LoVo (cell line): ENCODE measurements around the gene KRTAP23-1.

Experiments
- DNase-seq: peaks from one replicate; pipeline ENCODE4 v3.0.0-alpha.2; 2016; ENCODE audit warnings: low spot score

The KRTAP23-1 gene

GRCh38 chr21:30348506-30348905 is at the start of gene KRTAP23-1:
KRTAP23-1 (minus strand) TSS chr21:30348606; CDS start chr21:30348606, 0 bp downstream.
- no peak for DNase-seq

GRCh38 chr21:30395731-30396130 is 47.3 kb upstream of the KRTAP23-1 start, which contains the start of gene KRTAP13-1:
KRTAP13-1 (plus strand) TSS chr21:30396031; CDS start chr21:30396087, 56 bp downstream.
- no peak for DNase-seq

- DNase-seq: no peak
These were observed 43.2 kb upstream of the KRTAP23-1 start for GRCh38 chr21:30391492-30392025.

- no peak for DNase-seq
These were observed 33.8 kb upstream of the KRTAP23-1 start for GRCh38 chr21:30382201-30382600.

GRCh38 chr21:30372139-30372770 is 23.8 kb upstream of the KRTAP23-1 start, which contains the start of gene KRTAP13-2:
KRTAP13-2 (minus strand) TSS chr21:30372271; CDS start chr21:30372213, 58 bp downstream.
- DNase-seq: no peak

- no peak for DNase-seq
These were observed 7.5 kb upstream of the KRTAP23-1 start for GRCh38 chr21:30355906-30356305.

- no peak for DNase-seq
These were observed 6.1 kb upstream of the KRTAP23-1 start for GRCh38 chr21:30354308-30355005.

- DNase-seq: no peak
These were observed 3.1 kb upstream of the KRTAP23-1 start for GRCh38 chr21:30351534-30351933.

GRCh38 chr21:30349572-30349971 is 1.2 kb upstream of the KRTAP23-1 start:
- DNase-seq: no peak

- DNase-seq: no peak
These were observed 3.4 kb downstream of the KRTAP23-1 start for GRCh38 chr21:30345014-30345413.

GRCh38 chr21:30340714-30341573 is 7.5 kb downstream of the KRTAP23-1 start:
- DNase-seq: peak; percentile 37

- no peak for DNase-seq
These were observed 9.7 kb downstream of the KRTAP23-1 start for GRCh38 chr21:30338717-30339116.

GRCh38 chr21:30337772-30338171 is 10.6 kb downstream of the KRTAP23-1 start:
- DNase-seq: no peak

GRCh38 chr21:30337276-30337744 is 11.1 kb downstream of the KRTAP23-1 start, which contains the start of gene KRTAP27-1:
KRTAP27-1 (minus strand) TSS chr21:30337694; CDS start chr21:30337668, 26 bp downstream.
- DNase-seq: no peak

- no peak for DNase-seq
These were observed 11.8 kb downstream of the KRTAP23-1 start for GRCh38 chr21:30336596-30336995.

GRCh38 chr21:30333736-30334135 is 14.7 kb downstream of the KRTAP23-1 start:
- no peak for DNase-seq

GRCh38 chr21:30332681-30333080 is 15.7 kb downstream of the KRTAP23-1 start:
- DNase-seq: no peak

- no peak for DNase-seq
These were observed 19.1 kb downstream of the KRTAP23-1 start for GRCh38 chr21:30329203-30329875.

GRCh38 chr21:30326390-30326789 is 22.0 kb downstream of the KRTAP23-1 start:
- DNase-seq: no peak

GRCh38 chr21:30320215-30320614 is 28.2 kb downstream of the KRTAP23-1 start, which contains the start of gene KRTAP26-1:
KRTAP26-1 (minus strand) TSS chr21:30320315; CDS start chr21:30320035, 280 bp downstream.
- no peak for DNase-seq

- no peak for DNase-seq
These were observed 32.7 kb downstream of the KRTAP23-1 start for GRCh38 chr21:30315701-30316100.
